T47D (cell line): ENCODE data around the gene RAB27A.

Experiments
- DNase-seq, 2 experiments: peaks; one replicate each; pipeline versions ENCODE4 v3.0.0 to v3.0.0-alpha.2; 2011 to 2012; ENCODE audit warnings: low read depth in 1 of 2, low spot score in 1 of 2
- JUND ChIP-seq: IDR thresholded peaks from 2 replicates; pipeline ENCODE4 v1.6.1; 2012; ENCODE audit warnings: low read depth
- in situ Hi-C: cut with HindIII; loops from 2 replicates; pipeline ENCODE4 v1.10.0; 2016; ENCODE audit warnings: low sequenced_read_pairs, low pct_unique_long_range_greater_than_20kb

The RAB27A gene

GRCh38 chr15:55240125-55240760 lies 49.4 kb downstream of the RAB27A start:
- in situ Hi-C loops, result no loop called here
- no peak for TF ChIP-seq JUND

GRCh38 chr15:55239440-55240124 lies 50.0 kb downstream of the RAB27A start:
- TF ChIP-seq JUND, result no peak

More at GRCh38 chr15:55240125-55240760, 49.4 kb downstream of the RAB27A start:
- no peak for DNase-seq

GRCh38 chr15:55238877-55239276 lies 50.7 kb downstream of the RAB27A start:
- DNase-seq, result no peak
- TF ChIP-seq JUND, result no peak
- in situ Hi-C loops, result no loop called here

More at GRCh38 chr15:55239440-55240124, 50.0 kb downstream of the RAB27A start:
- in situ Hi-C loops, result no loop called here
- no peak for DNase-seq

GRCh38 chr15:55237219-55238130 lies 52.1 kb downstream of the RAB27A start:
- no peak for TF ChIP-seq JUND
- no peak for DNase-seq
- in situ Hi-C loops, result no loop called here

GRCh38 chr15:55235546-55236036 lies 54.0 kb downstream of the RAB27A start:
- no peak for TF ChIP-seq JUND
- DNase-seq, result no peak
- in situ Hi-C loops, result no loop called here

GRCh38 chr15:55234800-55235104 lies 54.9 kb downstream of the RAB27A start:
- no peak for DNase-seq
- in situ Hi-C loops, result no loop called here
- TF ChIP-seq JUND, result no peak

- in situ Hi-C loops, result no loop called here
- no peak for DNase-seq
- no peak for TF ChIP-seq JUND
Observed at GRCh38 chr15:55234104-55234799, 55.4 kb downstream of the RAB27A start.

- in situ Hi-C loops, result no loop called here
- DNase-seq, result no peak
- no peak for TF ChIP-seq JUND
Observed at GRCh38 chr15:55231455-55231854, 58.2 kb downstream of the RAB27A start.

GRCh38 chr15:55230953-55231352 lies 58.7 kb downstream of the RAB27A start:
- no peak for DNase-seq
- TF ChIP-seq JUND, result no peak
- in situ Hi-C loops, result no loop called here

- in situ Hi-C loops, result no loop called here
- TF ChIP-seq JUND, result no peak
- no peak for DNase-seq
Observed at GRCh38 chr15:55230051-55230670, 59.5 kb downstream of the RAB27A start.

- DNase-seq, result no peak
- in situ Hi-C loops, result no loop called here
- no peak for TF ChIP-seq JUND
Observed at GRCh38 chr15:55226127-55226526, 63.5 kb downstream of the RAB27A start.

GRCh38 chr15:55224892-55225291 lies 64.7 kb downstream of the RAB27A start:
- no peak for DNase-seq

More at GRCh38 chr15:55224892-55225291, 64.7 kb downstream of the RAB27A start:
- in situ Hi-C loops, result no loop called here
- TF ChIP-seq JUND, result no peak
